NCI-H524 (cell line): Measurements from ENCODE around the gene CARD19.

ENCODE experiments used
- DNase-seq, 2 experiments: peaks; one replicate each; lab custom pipeline; 2025; lab: John Stamatoyannopoulos, UW

The CARD19 gene

GRCh38 chr9:93064392-93065134, 31.5 kb upstream of the CARD19 start:
- DNase-seq = peak; percentile 70 to 88

DNA sequence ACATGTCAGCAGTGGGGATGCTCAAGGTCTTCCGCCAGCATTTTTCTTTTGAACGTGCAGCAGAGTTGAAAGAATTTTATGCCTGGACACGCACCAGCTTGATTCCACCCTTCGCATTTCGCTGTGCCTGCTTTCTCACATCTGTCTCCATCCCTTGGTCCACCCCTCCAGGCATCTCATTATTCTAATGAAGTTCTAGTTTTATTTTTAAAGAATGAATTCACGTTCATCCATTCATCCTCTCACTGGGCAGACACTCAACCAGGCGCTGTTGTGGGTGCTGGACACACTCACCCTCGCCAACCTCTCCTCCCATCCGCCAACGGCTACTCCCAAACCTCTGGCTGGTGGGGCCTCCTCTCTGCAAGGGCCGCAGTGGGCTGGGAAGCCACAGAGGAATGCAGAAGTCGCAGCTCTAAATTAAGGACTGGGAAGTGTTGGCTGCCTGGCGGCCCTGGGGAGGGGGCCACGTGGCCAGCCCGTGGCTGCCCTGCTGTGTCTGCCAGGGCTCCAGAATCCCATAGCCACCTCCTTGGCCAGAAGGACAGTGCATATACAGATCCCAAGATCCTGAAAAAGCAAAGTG, 30.8 kb upstream of the CARD19 start:
- no peak for DNase-seq

- DNase-seq = no peak
These were observed 28.9 kb upstream of the CARD19 start for GRCh38 chr9:93066978-93067603.

DNA sequence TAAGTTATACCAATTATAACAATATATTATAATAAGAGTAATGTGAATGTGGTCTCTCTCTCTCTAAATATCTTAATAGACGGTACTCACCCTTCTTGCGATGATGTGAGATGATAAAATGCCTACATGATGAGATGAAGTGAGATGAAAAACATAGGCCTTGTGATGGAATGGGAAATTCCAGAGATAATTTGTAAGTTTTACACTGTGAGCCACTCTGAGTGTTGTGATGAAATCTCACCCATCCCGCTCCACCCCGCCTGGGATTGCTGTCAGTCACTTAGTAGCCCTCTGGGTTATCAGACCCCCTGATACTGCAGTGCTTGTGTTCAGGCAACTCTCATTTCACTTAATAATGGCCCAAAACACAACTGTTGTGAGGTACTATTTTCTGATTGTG, 27.1 kb upstream of the CARD19 start:
- no peak for DNase-seq

GRCh38 chr9:93071464-93071863, 24.6 kb upstream of the CARD19 start:
- DNase-seq = peak; percentile 26 to 41

- DNase-seq = peak in 1 of 2 experiments; percentile 56
These were observed 23.6 kb upstream of the CARD19 start for GRCh38 chr9:93072383-93072795.

- no peak for DNase-seq
These were observed 19.8 kb upstream of the CARD19 start for GRCh38 chr9:93076101-93076791.

DNA sequence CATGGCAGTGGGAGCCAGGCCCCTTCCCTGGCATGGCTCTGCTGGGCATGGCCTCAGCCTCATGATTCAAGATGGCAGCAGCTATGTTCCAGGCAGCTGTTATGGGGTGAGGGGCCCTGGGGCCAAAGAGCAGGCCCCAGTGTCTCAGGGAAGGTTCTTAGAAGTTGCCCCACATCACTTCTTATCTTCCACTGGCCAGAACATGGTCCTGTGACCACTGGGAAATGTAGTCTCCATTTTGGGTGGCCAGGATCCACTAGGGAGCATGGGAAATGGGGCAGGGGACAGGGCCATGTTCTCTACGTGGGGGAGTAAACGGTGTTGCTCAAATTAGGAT, 19.3 kb upstream of the CARD19 start:
- DNase-seq = no peak

DNA sequence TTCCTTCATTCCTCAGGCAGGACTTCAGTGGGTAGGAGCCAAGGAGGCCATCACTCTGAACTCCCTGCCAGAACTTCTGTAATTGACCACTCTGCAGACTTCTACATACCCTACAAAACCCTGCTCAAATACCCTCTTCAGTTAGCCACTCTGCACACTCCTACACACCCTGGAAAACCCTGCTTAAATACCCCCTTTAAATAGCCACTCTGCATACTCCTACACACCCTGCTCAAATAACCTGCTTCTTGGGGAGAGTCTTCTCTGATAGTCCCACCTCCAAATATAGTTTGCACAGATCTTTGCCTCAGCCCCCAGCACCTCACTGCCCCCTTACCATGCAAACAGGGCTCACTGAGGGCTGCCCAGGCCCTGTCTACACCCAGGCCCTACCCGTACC, 18.6 kb upstream of the CARD19 start:
- no peak for DNase-seq

GRCh38 chr9:93077811-93078210, 18.2 kb upstream of the CARD19 start:
- DNase-seq = no peak

DNA sequence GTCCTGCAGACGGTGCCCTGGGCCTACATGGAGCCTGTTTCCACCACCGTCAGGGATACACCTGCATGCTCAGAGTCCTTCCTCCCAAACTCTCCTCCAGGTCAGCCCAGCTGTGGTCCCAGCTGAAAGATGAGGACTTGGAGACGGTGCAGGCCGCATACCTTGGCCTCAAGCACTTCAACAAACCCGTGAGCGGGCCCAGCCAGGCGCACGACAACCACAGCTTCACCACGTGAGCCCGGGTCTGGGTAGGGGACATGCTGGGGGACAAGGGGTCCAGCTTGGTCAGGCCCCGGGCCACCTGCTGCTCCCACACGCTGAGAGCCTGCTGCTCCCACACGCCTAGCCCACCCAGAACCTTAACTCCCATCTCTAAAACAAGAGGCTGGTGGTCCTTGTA, 16.6 kb upstream of the CARD19 start:
- no peak for DNase-seq

DNA sequence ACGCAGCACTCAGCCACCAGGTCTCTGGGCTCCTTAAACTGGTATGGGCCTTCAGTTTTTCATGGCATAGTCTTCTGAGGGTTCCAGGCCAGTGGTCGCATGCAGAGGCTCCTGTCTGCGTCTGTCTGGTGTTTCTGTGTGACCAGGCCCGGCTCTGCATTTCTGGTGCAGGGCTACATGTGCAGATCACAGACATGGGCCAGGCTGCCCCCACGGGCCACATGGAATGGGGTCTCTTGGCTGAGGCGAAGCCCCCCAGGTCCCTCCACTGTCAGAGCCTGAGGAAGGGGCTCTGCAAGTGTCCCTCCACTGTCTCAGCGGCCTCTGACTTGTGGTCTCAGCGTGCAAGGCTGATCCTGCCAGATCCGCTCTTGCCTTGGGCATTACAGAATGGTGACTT, 15.6 kb upstream of the CARD19 start:
- no peak for DNase-seq

DNA sequence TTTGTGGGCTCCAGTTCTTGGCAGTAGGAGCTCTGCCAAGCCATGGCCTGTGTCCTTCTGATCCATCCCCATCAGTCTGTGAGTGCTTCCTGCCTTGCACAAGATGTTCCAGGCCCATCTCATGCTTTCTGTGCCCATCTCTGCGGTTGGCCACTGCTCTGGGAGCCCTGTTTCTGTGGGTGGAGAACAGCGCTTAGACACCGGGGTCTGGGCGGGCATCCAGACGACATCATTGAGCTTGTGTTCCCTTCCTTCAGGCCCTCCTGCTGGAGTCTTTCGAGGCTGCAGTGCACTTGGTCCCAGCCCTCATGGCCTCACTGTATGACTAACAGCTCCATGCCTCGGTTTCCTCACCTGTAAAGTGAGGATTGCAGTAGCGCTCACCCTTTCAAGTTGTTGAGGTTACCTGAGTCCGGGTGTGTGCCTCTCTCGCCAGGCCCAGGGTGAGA, 14.9 kb upstream of the CARD19 start:
- DNase-seq = no peak

DNA sequence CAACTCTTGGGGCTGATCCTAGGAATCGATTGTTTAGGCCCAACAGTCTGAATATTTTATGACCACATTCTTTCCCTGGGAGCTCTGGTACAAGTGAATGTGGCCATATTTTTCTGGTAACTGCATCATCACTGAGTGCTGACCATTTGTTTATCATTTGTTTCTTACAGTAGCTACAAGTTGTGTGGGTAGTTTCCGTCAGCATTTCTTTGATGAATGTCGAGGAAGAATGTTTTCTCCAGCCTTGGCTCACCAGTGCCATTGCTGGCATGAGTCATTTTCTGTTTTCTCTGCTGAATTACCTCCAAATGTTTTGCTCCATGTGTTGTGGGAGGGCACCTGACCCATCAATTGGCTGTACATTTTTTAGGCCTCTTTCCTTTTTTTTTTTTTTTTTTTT, 14.1 kb upstream of the CARD19 start:
- DNase-seq = no peak

- no peak for DNase-seq
These were observed 13.1 kb upstream of the CARD19 start for GRCh38 chr9:93082841-93083411.

DNA sequence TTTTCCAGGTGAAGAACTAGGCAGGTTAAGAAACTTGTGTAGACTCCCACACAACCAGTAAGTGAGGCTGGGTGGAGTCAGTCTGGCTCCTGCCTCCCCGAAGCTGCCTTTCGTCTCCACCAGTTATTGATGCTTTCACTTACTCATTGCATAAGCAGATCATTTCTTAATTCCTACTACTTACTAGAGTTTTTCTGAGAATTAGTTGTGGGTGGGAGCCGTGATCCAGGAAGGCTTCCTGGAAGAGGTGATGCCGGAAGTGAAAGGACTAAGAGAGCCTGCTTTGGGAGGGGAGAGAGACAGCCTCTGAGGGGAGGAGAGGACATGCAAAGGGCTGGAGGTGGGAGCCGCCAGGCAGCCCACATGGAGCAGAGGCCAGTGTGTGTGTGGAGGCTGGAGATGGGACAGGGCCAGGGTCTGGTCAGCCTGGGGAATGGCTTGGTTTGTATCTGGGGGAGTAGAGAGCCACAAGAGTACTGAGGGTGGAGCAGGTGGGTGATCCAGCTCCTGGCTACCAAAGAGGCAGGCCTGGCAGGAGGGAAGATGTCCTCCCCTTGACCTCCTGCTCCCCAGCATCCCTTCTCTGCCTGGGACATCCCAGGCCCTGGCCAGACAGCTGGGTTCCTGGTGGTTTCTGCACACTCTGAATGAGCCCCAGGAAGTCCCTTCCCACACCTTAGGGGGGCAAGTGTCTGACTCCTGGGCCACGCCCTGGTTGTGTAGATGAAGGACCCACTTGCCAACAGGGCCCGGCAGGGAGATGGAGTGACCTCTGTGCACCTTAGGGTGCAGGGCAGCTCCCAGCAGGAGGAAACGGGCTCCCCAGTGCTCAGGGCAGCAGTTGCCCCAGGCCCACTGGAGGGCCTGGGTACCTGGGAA, 12.2 kb upstream of the CARD19 start:
- no peak for DNase-seq

DNA sequence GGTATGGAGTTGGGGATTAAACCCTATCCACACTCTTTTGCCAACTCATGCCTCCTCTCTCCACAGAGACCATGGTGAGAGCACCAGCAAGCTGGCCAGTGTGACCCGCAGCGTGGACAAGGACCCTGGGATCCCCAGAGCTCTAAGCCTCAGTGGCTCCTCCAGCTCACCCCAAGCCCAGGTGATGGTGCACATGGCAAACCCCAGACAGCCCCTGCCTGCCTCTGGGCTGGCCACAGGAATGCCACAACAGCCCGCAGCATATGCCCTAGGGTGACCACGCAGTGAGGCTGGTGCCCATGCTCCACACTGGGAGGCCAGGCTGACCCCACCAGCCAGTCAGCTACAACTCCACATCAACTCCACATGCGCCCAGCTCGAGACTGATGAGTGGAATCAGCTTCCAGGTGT, 11.5 kb upstream of the CARD19 start:
- DNase-seq = no peak

- DNase-seq = no peak
These were observed 10.3 kb upstream of the CARD19 start for GRCh38 chr9:93085676-93086075.

- DNase-seq = no peak
These were observed 9.4 kb upstream of the CARD19 start for GRCh38 chr9:93086447-93087224.

- DNase-seq = no peak
These were observed 7.9 kb upstream of the CARD19 start for GRCh38 chr9:93087971-93088655.
